Jurkat, Clone E6-1 (cell line): Measurements from ENCODE around the gene SKA3.

Source experiments
- DNase-seq: peaks from one replicate; pipeline ENCODE4 v3.0.0-alpha.2; 2011; ENCODE audit warnings: low read depth, low spot score
- H3K4me3 ChIP-seq: 2 replicates; pipeline ENCODE4 v1.5.1; 2011; ENCODE audit warnings: mild to moderate bottlenecking, low read length, control low read depth, moderate library complexity

Gene SKA3

GRCh38 chr13:21120191-21120590 is 56.2 kb downstream of the SKA3 start:
- no peak for DNase-seq
- H3K4me3 ChIP-seq = no peak overlapping the region

- no peak overlapping the region for H3K4me3 ChIP-seq
- no peak for DNase-seq
Measured at GRCh38 chr13:21119526-21119925, 56.8 kb downstream of the SKA3 start.

- no peak for DNase-seq
- H3K4me3 ChIP-seq = no peak overlapping the region
Measured at GRCh38 chr13:21118180-21118579, 58.2 kb downstream of the SKA3 start.

GRCh38 chr13:21117104-21117809 is 59.1 kb downstream of the SKA3 start:
- no peak for DNase-seq
- no peak overlapping the region for H3K4me3 ChIP-seq

GRCh38 chr13:21116141-21116540 is 60.2 kb downstream of the SKA3 start:
- no peak for DNase-seq
- no peak overlapping the region for H3K4me3 ChIP-seq

- no peak overlapping the region for H3K4me3 ChIP-seq
- no peak for DNase-seq
Measured at GRCh38 chr13:21115231-21115630, 61.1 kb downstream of the SKA3 start.

- H3K4me3 ChIP-seq = no peak overlapping the region
- no peak for DNase-seq
Measured at GRCh38 chr13:21111546-21111945, 64.8 kb downstream of the SKA3 start.

- DNase-seq = no peak
- no peak overlapping the region for H3K4me3 ChIP-seq
Measured at GRCh38 chr13:21109168-21109567, 67.2 kb downstream of the SKA3 start.

GRCh38 chr13:21106089-21106488 is 70.3 kb downstream of the SKA3 start:
- H3K4me3 ChIP-seq = no peak overlapping the region
- DNase-seq = no peak

- H3K4me3 ChIP-seq = no peak overlapping the region
- no peak for DNase-seq
Measured at GRCh38 chr13:21104199-21105019, 71.9 kb downstream of the SKA3 start.
